CD4-positive, alpha-beta T cell (primary cell): Measurements from ENCODE around the gene CDK17. TPM values are rescaled to one million over a fixed set of nuclear protein-coding genes. Genes with fewer than 3 reads are reported as not detected.

Experiments used
- ATAC-seq: fragments of 200-7000 bp; cut with Tn5 transposase; one replicate; pipeline ENCODE4 v1.10.0; 2022; ENCODE audit warnings: mild to moderate bottlenecking; ENCODE audit not compliant: poor library complexity
- CTCF ChIA-PET: fragments of 350-600 bp; sonication (Branson Sonifier 250); formaldehyde crosslinking; loops from one replicate; lab custom pipeline; 2021; ENCODE audit warnings: antibody characterized with exemption, inconsistent platforms; lab: Charles Lee
- POLR2A ChIA-PET: fragments of 350-600 bp; sonication (Branson Sonifier 250); formaldehyde crosslinking; loops from one replicate; lab custom pipeline; 2021; ENCODE audit warnings: antibody characterized with exemption, inconsistent platforms; lab: Charles Lee
- DNase-seq, 14 experiments: peaks; one replicate each; pipeline ENCODE4 v3.0.0-alpha.2; 2013 to 2020; ENCODE audit warnings: mixed read lengths in 2 of 14
- H3K27ac ChIP-seq, 2 donors: one replicate each; pipeline versions ENCODE4 v1.5.1 to v1.7.0; 2013; ENCODE audit warnings: low read length in 2 of 2, low read depth in 1 of 2, mild to moderate bottlenecking in 1 of 2
- H3K27me3 ChIP-seq, 2 experiments: 1 replicate in 1 of 2; 2 replicates in 1 of 2; pipeline versions ENCODE4 v1.6.1 to v1.7.0; 2013; ENCODE audit warnings: low read length in 2 of 2, control low read depth in 1 of 2, mild to moderate bottlenecking in 1 of 2, moderate library complexity in 1 of 2; ENCODE audit not compliant: insufficient read depth in 2 of 2, control insufficient read depth in 1 of 2
- H3K36me3 ChIP-seq: one replicate; pipeline ENCODE4 v1.6.1; 2013; ENCODE audit warnings: low read length, control low read depth; ENCODE audit not compliant: insufficient read depth
- H3K4me1 ChIP-seq: one replicate; pipeline ENCODE4 v1.6.1; 2013; ENCODE audit warnings: low read length, control low read depth; ENCODE audit not compliant: insufficient read depth
- H3K4me3 ChIP-seq: one replicate; pipeline ENCODE4 v1.5.1; 2013; ENCODE audit warnings: mild to moderate bottlenecking, low read length, moderate library complexity
- H3K9me3 ChIP-seq, 2 experiments: 1 replicate in 1 of 2; 2 replicates in 1 of 2; pipeline versions ENCODE4 v1.6.1 to v1.7.0; 2013; ENCODE audit warnings: low read length in 2 of 2, mild to moderate bottlenecking in 2 of 2, control low read depth in 1 of 2, moderate library complexity in 1 of 2; ENCODE audit not compliant: control insufficient read depth in 1 of 2, insufficient read depth in 1 of 2
- H3K27ac Mint-ChIP-seq: one replicate; pipeline ENCODE4 v1.8.0; 2020; ENCODE audit warnings: mixed read lengths
- H3K27me3 Mint-ChIP-seq: one replicate; pipeline ENCODE4 v1.8.0; 2021; ENCODE audit warnings: mixed read lengths
- H3K36me3 Mint-ChIP-seq: one replicate; pipeline ENCODE4 v1.8.0; 2021; ENCODE audit warnings: low read depth, mixed read lengths
- H3K4me1 Mint-ChIP-seq: one replicate; pipeline ENCODE4 v1.8.0; 2021; ENCODE audit warnings: low read depth, mixed read lengths
- H3K4me3 Mint-ChIP-seq: one replicate; pipeline ENCODE4 v1.8.0; 2020; ENCODE audit warnings: mild to moderate bottlenecking, mixed read lengths
- H3K9me3 Mint-ChIP-seq: one replicate; pipeline ENCODE4 v1.8.0; 2020; ENCODE audit warnings: mixed read lengths
- CTCF ChIP-seq: fragments of 200-600 bp; IDR thresholded peaks from one replicate; pipeline ENCODE4 v1.8.0; 2022; ENCODE audit warnings: antibody characterized with exemption, mild to moderate bottlenecking
- intact Hi-C, 2 experiments: fragments of 100-400 bp; cut with DNase I in 1 of 2; cut with micrococcal nuclease in 1 of 2; formaldehyde crosslinking; loops; one replicate each; pipeline versions ENCODE4 v1.15.1 to v1.9.0; 2023 to 2025; cut with DNase I, micrococcal nuclease
- total RNA-seq, 174 experiments: library from RNA in 2 of 174; stranded (reverse) in 2 of 174; gene quantifications; one replicate each; pipeline ENCODE4 v1.2.3 and lab custom pipeline; 2021 to 2026

CDK17 gene
- total RNA-seq, 2 experiments from 2014 or later: 112 to 113 TPM

- Histone ChIP-seq H3K4me1 (peaks cover 32% of the 10 kb centered on the region), H3K27me3 (no peaks in the 10 kb centered on the region), H3K27ac (peak overlapping the region; percentile 74 to 92), H3K36me3 (no peaks in the 10 kb centered on the region), H3K4me3 (no peak overlapping the region), H3K9me3 (no peaks in the 10 kb centered on the region)
- no peaks in the 10 kb centered on the region for H3K36me3 Mint-ChIP-seq
- ChIA-PET CTCF (interaction anchor here (0.6 to 6.4 kb wide), 8 partner anchors 9 to 231 kb away, joined by 3 to 49 read pairs (median 5); partner anchors contain the start of genes CDK17 and CFAP54), POLR2A (interaction anchor here (0.7 to 4.0 kb wide), 14 partner anchors 9 to 204 kb away, joined by 3 to 57 read pairs (median 5); partner anchors contain the start of genes CDK17 and CFAP54)
- DNase-seq (peak in 13 of 14 experiments; percentile 12 to 94 (median 44)), ATAC-seq (peak; percentile 94)
- peaks cover 42% of the 10 kb centered on the region for H3K4me1 Mint-ChIP-seq
- no peaks in the 10 kb centered on the region for H3K27me3 Mint-ChIP-seq
- peaks cover 3% of the 10 kb centered on the region for H3K9me3 Mint-ChIP-seq
- intact Hi-C loops: loop anchor here (1.0 to 5.0 kb wide), 6 partner anchors 12 to 249 kb away; no protein-coding TSS in a partner anchor
- peak overlapping the region; percentile 98 for H3K27ac Mint-ChIP-seq
- peak overlapping the region; percentile 55 for H3K4me3 Mint-ChIP-seq
- no peak for TF ChIP-seq CTCF
Measured at GRCh38 chr12:96445691-96446583, 45.7 kb upstream of the CDK17 start.

- peaks cover 32% of the 10 kb centered on the region for H3K4me1 ChIP-seq
- Mint-ChIP-seq H3K4me1 (peaks cover 42% of the 10 kb centered on the region), H3K4me3 (no peak overlapping the region), H3K27ac (peak overlapping the region; percentile 98), H3K27me3 (no peaks in the 10 kb centered on the region), H3K36me3 (no peaks in the 10 kb centered on the region), H3K9me3 (peaks cover 3% of the 10 kb centered on the region)
- no peak for TF ChIP-seq CTCF
- no peaks in the 10 kb centered on the region for H3K9me3 ChIP-seq
- intact Hi-C loops: no loop called here
- ChIA-PET POLR2A (interaction anchor here (4.0 kb wide), 1 partner anchor 44 kb away, joined by 57 read pairs; the partner anchor contains the start of gene CDK17), CTCF (interaction anchor here (6.4 kb wide), 1 partner anchor 44 kb away, joined by 49 read pairs; the partner anchor contains the start of gene CDK17)
- no peak overlapping the region for H3K4me3 ChIP-seq
- no peak overlapping the region for H3K27ac ChIP-seq
- DNase-seq: no peak
- H3K36me3 ChIP-seq: no peaks in the 10 kb centered on the region
- H3K27me3 ChIP-seq: no peaks in the 10 kb centered on the region
- ATAC-seq: no peak
Measured at GRCh38 chr12:96444399-96444798, 44.2 kb upstream of the CDK17 start.

GRCh38 chr12:96442906-96443305 is 42.7 kb upstream of the CDK17 start:
- ATAC-seq (no peak), DNase-seq (no peak)
- no peaks in the 10 kb centered on the region for H3K36me3 ChIP-seq
- H3K27me3 Mint-ChIP-seq: no peaks in the 10 kb centered on the region
- intact Hi-C loops: no loop called here
- H3K4me3 Mint-ChIP-seq: no peak overlapping the region
- H3K4me1 ChIP-seq: peaks cover 32% of the 10 kb centered on the region
- H3K4me3 ChIP-seq: no peak overlapping the region
- CTCF ChIA-PET: interaction anchor here (1.2 to 1.5 kb wide), 2 partner anchors 9 to 46 kb away, joined by 3 read pairs; partner anchors contain the start of gene CFAP54
- POLR2A ChIA-PET: no interaction called here
- no peaks in the 10 kb centered on the region for H3K27me3 ChIP-seq
- no peaks in the 10 kb centered on the region for H3K36me3 Mint-ChIP-seq
- no peaks in the 10 kb centered on the region for H3K9me3 ChIP-seq
- no peak for TF ChIP-seq CTCF
- H3K27ac ChIP-seq: no peak overlapping the region
- H3K27ac Mint-ChIP-seq: peak overlapping the region; percentile 61
- peaks cover 42% of the 10 kb centered on the region for H3K4me1 Mint-ChIP-seq
- peaks cover 3% of the 10 kb centered on the region for H3K9me3 Mint-ChIP-seq
